HG03378 (cell line): ENCODE data around the gene TMEM254.
"Not testable (repeated sequence)": the region's sequence is repeated elsewhere in the genome, so short reads cannot be mapped to it uniquely, and the experiment has no call there.

Source experiments
- ATAC-seq: cut with Tn5 transposase; IDR thresholded peaks from one replicate; pipeline ENCODE4 v1.9.1; 2021; ENCODE audit warnings: mild to moderate bottlenecking, moderate library complexity; ENCODE audit not compliant: unreplicated experiment

The TMEM254 gene

DNA sequence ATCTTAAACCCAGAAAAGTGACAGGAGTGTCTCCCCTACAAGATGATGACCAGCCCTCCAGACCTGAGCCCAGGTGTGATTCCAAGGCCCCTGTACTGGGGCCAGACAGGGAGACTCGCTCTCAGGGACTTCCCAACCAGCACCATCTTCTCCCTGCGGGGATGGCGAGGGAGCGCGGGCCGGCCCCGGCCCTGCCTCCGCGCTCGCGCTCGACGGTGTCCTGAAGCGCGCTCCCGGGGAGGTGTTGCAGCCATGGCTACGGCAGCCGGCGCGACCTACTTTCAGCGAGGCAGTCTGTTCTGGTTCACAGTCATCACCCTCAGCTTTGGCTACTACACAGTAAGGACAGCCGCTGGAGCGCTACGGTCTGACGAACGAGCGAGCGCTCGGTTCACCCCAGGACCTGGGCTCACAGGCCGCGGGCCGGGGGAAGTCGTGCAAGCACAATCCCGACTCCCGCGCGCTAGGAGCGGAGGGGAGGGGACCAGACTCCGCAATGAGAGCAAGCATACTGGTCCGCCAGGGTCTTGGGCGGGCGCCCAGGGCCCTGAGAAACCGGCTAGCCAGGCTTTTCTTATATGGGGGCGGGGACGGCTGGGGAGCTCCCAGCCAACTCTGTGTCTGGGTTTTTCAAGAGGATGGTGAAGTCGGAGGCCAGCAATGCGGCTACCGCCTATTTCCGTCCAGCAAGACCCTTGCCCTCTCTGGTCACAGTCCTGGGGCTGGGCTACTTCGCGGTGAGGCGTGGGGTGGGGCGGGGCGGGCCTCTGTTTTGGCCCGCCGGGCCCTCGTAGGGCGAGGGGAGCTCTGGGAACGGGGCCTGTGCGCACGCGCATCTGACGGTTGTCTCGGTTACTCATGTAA, at the start of gene TMEM254:
Gene TMEM254 (plus strand): TSS at position 218 of the 864 bp plus-strand sequence. CDS start 35 bp downstream, at position 253.
- peak; percentile 84 for ATAC-seq

- peak; percentile 82 for ATAC-seq
Measured at GRCh38 chr10:80029205-80029604, 49.3 kb upstream of the TMEM254 start.

DNA sequence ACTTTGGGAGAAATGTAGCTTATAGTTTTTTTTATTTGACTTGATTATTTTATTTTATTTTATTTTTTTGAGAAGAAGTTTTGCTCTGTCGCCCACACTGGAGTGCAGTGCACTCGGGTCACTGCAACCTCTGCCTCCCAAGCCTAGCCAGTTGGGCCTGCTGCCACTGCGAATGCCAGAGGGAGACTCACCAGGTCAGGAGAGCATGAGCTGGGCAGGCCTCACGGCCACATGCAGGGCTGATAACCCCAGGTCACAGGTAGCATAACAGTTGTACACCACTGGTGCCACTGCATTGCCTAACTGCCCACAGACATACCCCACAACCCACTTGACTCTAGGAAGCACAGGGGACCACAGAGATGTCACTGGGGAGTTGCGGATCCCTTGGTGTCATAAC, 48.6 kb upstream of the TMEM254 start:
- ATAC-seq, result not testable (repeated sequence)

GRCh38 chr10:80032503-80032902, 46.0 kb upstream of the TMEM254 start:
- ATAC-seq, result no peak

DNA sequence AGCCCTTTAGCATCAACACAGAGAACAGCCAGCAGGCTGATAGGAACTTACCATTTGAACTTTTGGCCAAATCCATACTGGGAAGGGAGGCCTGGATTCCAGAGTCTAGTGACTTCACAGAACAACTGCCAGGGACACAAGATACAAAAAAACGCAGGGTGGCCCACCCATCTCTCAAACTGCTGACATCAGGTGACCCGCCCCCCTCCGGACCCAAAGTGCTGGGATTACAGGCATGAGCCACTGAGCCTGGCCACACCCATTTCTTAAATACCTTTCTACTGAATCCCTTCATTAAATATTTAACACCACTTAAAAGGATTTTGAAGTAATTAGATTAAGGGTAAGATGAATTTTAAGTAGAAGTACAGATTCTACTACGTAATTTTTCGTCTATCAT, 43.7 kb upstream of the TMEM254 start:
- ATAC-seq, result not testable (repeated sequence)

DNA sequence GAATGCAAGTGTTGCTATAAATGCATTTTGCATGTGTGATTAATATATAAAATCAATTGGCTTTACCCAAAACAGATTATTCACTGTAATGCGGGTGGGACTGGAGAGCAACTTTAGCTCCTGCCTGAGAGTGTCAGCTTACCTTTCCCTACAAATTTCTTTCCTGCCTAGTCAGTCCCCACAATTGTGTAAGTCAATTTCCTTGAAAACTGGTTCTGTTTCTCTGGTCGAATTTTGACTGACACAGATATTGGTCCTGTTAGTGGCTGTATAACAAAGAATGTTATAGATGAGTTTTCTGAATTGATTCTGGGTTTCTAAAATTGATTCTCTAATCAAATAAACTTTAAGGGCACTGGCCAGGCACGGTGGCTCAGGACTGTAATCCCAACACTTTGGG, 43.0 kb upstream of the TMEM254 start:
- not testable (repeated sequence) for ATAC-seq

DNA sequence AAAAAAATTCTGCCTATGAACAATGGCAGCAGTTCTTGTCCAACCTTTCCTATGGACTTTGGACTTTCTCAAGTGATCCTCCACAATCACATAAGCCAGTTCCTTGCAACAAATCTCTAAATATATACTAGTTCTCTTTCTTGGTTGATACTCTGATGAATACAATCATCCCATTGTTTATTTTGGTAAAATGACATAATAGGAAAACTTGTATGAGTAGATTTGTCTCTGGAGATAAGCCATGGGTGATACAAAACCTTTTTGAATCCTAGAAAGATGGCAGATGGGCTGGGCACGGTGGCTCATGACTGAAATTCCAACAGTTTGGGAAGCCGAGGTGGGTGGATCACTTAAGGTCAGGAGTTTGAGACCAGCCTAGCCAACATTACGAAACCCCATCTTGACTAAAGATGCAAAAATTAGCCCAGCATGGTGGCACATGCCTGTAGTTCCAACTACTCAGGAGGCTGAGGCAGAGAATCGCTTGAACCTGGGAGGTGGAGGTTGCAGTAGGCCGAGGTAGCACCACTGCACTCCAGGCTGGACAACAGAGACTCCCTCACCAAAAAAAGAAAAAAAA, 41.5 kb upstream of the TMEM254 start:
- not testable (repeated sequence) for ATAC-seq

GRCh38 chr10:80038226-80038625, 40.2 kb upstream of the TMEM254 start:
- not testable (repeated sequence) for ATAC-seq

DNA sequence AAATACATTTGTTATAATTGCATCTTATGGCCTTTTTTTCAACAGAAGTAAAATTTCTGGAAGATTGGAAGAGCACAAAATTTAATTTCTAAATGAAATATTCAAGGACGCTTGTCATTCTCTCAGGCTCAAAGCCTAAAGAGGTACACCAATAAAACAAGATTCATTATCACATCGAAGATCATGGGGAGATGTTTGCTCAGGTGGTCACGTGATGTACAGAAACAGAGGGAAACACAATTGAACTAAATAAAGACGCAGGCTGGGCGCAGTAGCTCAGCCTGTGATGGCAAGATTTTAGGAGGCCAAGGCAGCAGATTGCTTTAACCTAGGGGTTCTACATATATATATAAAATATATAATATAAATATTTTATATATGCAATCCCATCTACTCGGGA, 37.3 kb upstream of the TMEM254 start:
- ATAC-seq, result no peak

GRCh38 chr10:80044935-80045334, 33.5 kb upstream of the TMEM254 start:
- not testable (repeated sequence) for ATAC-seq

GRCh38 chr10:80046629-80047441, 31.6 kb upstream of the TMEM254 start:
- no peak for ATAC-seq

DNA sequence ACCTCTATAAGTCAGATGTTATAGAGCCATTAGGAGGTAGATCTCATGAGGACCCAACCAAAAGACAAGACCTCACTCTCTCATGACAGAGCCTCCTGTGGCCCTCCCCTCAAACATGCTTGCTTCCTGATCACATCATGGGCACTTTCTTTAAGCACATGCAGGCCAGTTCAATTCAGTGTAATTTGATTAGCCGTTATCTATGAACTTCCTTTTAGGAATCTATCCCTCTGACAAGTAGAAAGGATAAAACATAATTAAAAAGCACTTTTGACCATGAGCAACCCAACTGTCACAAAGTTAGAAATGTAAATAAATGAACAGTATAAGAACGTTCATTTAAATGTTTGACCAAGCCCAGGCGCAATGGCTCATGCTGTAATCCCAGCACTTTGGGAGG, 27.7 kb upstream of the TMEM254 start:
- no peak for ATAC-seq

DNA sequence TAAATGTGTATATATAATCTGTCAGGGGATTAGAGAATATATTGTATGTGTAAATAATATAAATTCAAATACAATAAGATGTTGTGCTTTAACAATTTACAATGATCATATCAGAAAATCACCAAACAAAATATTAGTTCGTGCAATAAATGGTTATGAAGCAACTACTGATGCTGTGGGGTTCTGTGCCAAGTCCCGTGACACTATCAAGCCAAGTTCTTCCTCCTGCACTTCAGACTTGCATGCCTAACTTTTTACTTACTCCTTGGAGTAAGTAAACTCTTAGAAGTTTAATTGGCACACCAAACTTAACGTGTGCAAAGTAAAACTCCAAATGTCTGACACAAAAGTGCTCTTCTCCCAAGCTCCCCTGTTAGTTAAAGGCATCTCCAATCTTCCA, 26.5 kb upstream of the TMEM254 start:
- ATAC-seq, result no peak

DNA sequence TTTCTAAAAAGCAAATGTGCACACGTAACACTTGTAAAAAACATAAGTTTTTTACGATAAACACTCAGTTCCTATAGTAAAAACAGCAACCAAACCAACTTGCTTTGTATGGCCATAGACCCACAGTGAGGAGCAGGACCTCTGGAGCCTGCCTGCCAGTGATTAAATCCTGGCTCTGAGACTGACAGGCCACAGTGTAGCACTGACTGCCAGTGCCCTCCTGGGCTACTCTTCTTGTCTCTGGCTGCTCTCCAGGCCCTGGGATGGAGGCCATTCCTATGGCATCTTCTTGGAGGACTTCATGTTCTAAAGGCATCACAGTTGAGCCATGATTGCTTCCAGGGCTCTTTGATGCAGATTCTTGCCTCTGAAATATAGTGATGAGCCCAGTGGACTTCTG, 22.7 kb upstream of the TMEM254 start:
- ATAC-seq, result no peak

GRCh38 chr10:80057171-80057570, 21.3 kb upstream of the TMEM254 start:
- no peak for ATAC-seq

DNA sequence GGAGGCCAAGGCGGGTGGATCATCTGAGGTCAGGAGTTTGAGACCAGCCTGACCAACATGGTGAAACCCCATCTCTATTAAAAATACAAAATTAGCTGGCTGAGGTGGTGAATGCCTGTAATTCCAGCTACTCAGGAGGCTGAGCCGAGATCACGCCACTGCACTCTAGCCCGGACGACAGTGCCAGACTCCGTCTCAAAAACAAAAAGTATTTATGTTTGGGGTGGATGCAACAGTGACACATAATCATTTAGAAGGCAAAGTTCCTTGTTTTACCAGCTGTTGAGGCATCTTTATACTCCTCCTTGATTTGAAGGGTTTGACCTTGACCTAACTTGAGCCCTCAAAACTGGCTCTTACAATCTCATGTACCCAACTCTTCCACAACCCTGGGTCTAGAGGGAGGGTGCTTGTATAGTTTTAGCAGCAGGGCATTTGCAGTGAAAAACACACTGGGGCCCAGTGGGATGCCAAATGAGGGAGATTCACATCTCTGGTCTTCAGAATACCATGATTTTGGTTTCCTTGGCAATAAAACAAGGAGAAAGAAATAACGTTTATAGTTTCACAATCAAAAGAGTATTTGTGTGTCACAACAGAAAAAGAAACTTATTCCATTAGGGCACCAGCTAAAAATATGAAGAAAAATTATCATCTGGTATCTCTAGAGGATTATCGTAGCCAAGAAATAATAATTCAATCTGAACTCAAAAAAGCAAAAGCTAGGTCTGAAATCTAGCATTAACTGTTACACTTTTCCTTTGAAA, 14.2 kb upstream of the TMEM254 start:
- no peak for ATAC-seq

DNA sequence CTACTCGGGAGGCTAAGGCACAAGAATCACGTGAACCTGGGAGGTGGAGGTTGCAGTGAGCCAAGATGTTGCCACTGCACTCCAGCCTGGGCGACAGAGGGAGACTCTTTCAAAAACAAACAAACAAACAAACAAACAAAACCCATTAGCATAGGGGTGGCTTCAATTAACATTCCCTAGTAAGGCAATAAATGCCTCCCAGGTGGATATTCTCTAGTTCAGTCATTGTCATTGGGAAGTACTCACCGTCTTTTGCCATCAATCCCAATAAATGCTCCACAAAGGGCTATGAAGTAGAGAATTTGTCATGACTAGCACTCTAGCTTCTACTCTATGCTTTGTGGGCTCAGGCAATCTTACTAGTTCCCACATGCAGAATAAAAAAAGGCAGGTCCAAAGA, 11.7 kb upstream of the TMEM254 start:
- no peak for ATAC-seq

- not testable (repeated sequence) for ATAC-seq
Measured at GRCh38 chr10:80067821-80068220, 10.6 kb upstream of the TMEM254 start.

DNA sequence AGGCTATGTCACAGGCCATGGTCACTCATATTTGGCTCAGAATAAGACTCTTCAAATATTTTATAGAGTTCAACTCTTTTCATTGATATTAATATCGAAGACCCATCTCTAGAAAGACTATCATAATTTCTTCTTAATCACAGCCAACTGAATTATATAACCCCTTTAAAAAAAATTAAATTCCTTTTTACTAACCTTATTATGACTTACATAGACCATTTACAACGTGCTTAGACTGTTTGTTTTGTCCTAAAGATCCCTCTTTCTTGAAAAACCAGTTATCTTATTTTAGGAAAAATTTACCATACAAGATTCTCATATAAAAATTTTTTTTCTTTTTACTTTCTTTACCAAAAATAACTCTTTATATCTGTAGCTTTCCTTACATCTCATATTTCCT, 10.2 kb upstream of the TMEM254 start:
- no peak for ATAC-seq

GRCh38 chr10:80070057-80070456, 8.4 kb upstream of the TMEM254 start:
- ATAC-seq, result no peak

GRCh38 chr10:80072584-80072983, 5.9 kb upstream of the TMEM254 start:
- ATAC-seq, result no peak
